DOHH2 (cell line): ENCODE measurements around the gene LSM2.
"Not testable (repeated sequence)": the region's sequence is repeated elsewhere in the genome, so short reads cannot be mapped to it uniquely, and the experiment has no call there.

Experiments used
- H3F3A ChIP-seq: fragments of 200-600 bp; sonication (generic), shearing (Covaris generic); 2 replicates; pipeline ENCODE4 v1.6.0; 2016; ENCODE audit warnings: antibody characterized with exemption, mild to moderate bottlenecking; ENCODE audit not compliant: control insufficient read depth, insufficient read depth
- H3K27ac ChIP-seq: fragments of 200-600 bp; sonication (generic); 2 replicates; pipeline ENCODE4 v1.5.1; 2014; ENCODE audit warnings: low read depth, mild to moderate bottlenecking, low read length, moderate library complexity
- H3K27me3 ChIP-seq: fragments of 200-600 bp; sonication (generic); 2 replicates; pipeline ENCODE4 v1.6.1; 2014; ENCODE audit warnings: mild to moderate bottlenecking, low read length, mixed read lengths; ENCODE audit not compliant: control insufficient read depth
- H3K36me3 ChIP-seq: fragments of 200-600 bp; sonication (generic); 2 replicates; pipeline ENCODE4 v1.6.1; 2014; ENCODE audit warnings: mild to moderate bottlenecking, low read length, moderate library complexity, mixed read lengths; ENCODE audit not compliant: control insufficient read depth
- H3K4me1 ChIP-seq: fragments of 200-600 bp; sonication (generic); 2 replicates; pipeline ENCODE4 v1.6.1; 2014; ENCODE audit warnings: mild to moderate bottlenecking, low read length, mixed read lengths; ENCODE audit not compliant: control insufficient read depth
- H3K4me2 ChIP-seq: fragments of 200-600 bp; sonication (generic); 2 replicates; pipeline ENCODE4 v1.6.0; 2014; ENCODE audit warnings: mild to moderate bottlenecking, low read length, moderate library complexity
- H3K4me3 ChIP-seq: fragments of 200-600 bp; sonication (generic); 2 replicates; pipeline ENCODE4 v1.5.1; 2014; ENCODE audit warnings: mild to moderate bottlenecking, low read length, mixed read lengths
- H3K79me2 ChIP-seq: fragments of 200-600 bp; sonication (generic); 2 replicates; pipeline ENCODE4 v1.6.1; 2014; ENCODE audit warnings: mild to moderate bottlenecking, low read length, mixed read lengths; ENCODE audit not compliant: control insufficient read depth
- H3K9me2 ChIP-seq: fragments of 200-600 bp; sonication (generic); replicated peaks from 2 replicates; pipeline ENCODE4 v1.6.1; 2014; ENCODE audit warnings: mild to moderate bottlenecking, low read length, mixed read lengths; ENCODE audit not compliant: control insufficient read depth
- H3K9me3 ChIP-seq: fragments of 200-600 bp; sonication (generic); 2 replicates; pipeline ENCODE4 v1.6.1; 2014; ENCODE audit warnings: antibody characterized with exemption, low read length, mixed read lengths; ENCODE audit not compliant: control insufficient read depth, insufficient read depth
- H4K20me1 ChIP-seq: fragments of 200-600 bp; sonication (generic); 2 replicates; pipeline ENCODE4 v1.6.0; 2014; ENCODE audit warnings: low read depth, mild to moderate bottlenecking, antibody characterized with exemption, low read length, moderate library complexity; ENCODE audit not compliant: control insufficient read depth, insufficient read depth
- CTCF ChIP-seq: fragments of 200-600 bp; sonication (generic); IDR thresholded peaks from one replicate; pipeline ENCODE4 v1.5.1; 2014; ENCODE audit warnings: antibody characterized with exemption, mild to moderate bottlenecking, low read depth, low read length; ENCODE audit not compliant: poor library complexity, severe bottlenecking
- EZH2phosphoT487 ChIP-seq: fragments of 200-600 bp; sonication (generic); IDR thresholded peaks from 2 replicates; pipeline ENCODE4 v1.6.1; 2017; ENCODE audit warnings: borderline replicate concordance, mild to moderate bottlenecking, antibody characterized with exemption, low read length, moderate library complexity, mixed read lengths

LSM2 gene

GRCh38 chr6:31842053-31842452 lies 35.3 kb upstream of the LSM2 start:
- H3K27ac ChIP-seq = no peak overlapping the region
- peaks cover 51% of the 10 kb centered on the region for H3K36me3 ChIP-seq
- no peak overlapping the region for H3K4me2 ChIP-seq
- H3K27me3 ChIP-seq = no peaks in the 10 kb centered on the region; the same call in 1 of the 2 replicates
- peaks cover 21% of the 10 kb centered on the region for H3K79me2 ChIP-seq
- no peak overlapping the region for H3K4me3 ChIP-seq
- TF ChIP-seq EZH2phosphoT487 (no peak), CTCF (no peak)
- peaks cover 19% of the 10 kb centered on the region for H3K4me1 ChIP-seq
- no peaks in the 10 kb centered on the region for H3K9me3 ChIP-seq
- H3K9me2 ChIP-seq = no peaks in the 10 kb centered on the region
- H3F3A ChIP-seq = peaks cover 78% of the 10 kb centered on the region
- peaks cover 19% of the 10 kb centered on the region for H4K20me1 ChIP-seq

GRCh38 chr6:31839779-31840126 lies 33.0 kb upstream of the LSM2 start:
- H3K9me3 ChIP-seq, H3K4me2 ChIP-seq, H3K27ac ChIP-seq, H3K9me2 ChIP-seq, H3K4me3 ChIP-seq, H3K27me3 ChIP-seq: not testable (repeated sequence)
- peaks cover 87% of the 10 kb centered on the region for H3F3A ChIP-seq
- H4K20me1 ChIP-seq = peaks cover 23% of the 10 kb centered on the region
- H3K4me1 ChIP-seq = peaks cover 24% of the 10 kb centered on the region
- H3K36me3 ChIP-seq = peaks cover 74% of the 10 kb centered on the region
- peaks cover 44% of the 10 kb centered on the region for H3K79me2 ChIP-seq

DNA sequence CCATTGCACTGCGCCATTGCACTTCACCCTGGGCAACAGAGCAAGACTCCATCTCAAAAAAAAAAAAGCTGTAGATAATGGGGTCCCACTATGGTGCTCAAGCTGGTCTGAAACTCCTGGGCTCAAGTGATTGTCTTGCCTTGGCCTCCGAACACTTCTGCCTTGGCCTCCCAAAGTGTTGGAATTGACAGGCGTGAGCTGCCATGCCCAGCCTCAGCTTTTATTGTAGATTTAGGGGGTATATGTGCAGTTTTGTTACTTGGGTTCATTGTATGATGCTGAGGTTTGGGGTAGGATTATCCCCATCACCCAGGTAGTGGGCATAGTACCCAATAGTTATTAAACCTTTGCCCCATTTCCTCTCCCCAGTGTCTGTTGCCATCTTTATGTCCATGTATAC lies 32.2 kb upstream of the LSM2 start:
- H3K36me3 ChIP-seq = peaks cover 77% of the 10 kb centered on the region
- H3F3A ChIP-seq = peaks cover 83% of the 10 kb centered on the region
- H3K9me2 ChIP-seq = no peaks in the 10 kb centered on the region
- peak overlapping the region; percentile 26 for H3K4me2 ChIP-seq
- H3K27ac ChIP-seq = no peak overlapping the region
- peaks cover 52% of the 10 kb centered on the region for H3K79me2 ChIP-seq
- no peaks in the 10 kb centered on the region; the same call in 1 of the 2 replicates for H3K27me3 ChIP-seq
- H4K20me1 ChIP-seq = peaks cover 23% of the 10 kb centered on the region
- TF ChIP-seq EZH2phosphoT487 (no peak), CTCF (no peak)
- no peak overlapping the region for H3K4me3 ChIP-seq
- H3K9me3 ChIP-seq = no peaks in the 10 kb centered on the region
- peaks cover 30% of the 10 kb centered on the region for H3K4me1 ChIP-seq

GRCh38 chr6:31838114-31838553 lies 31.4 kb upstream of the LSM2 start:
- peaks cover 23% of the 10 kb centered on the region for H4K20me1 ChIP-seq
- peak overlapping the region; percentile 87; the same call in 1 of the 2 replicates for H3K27ac ChIP-seq

More at GRCh38 chr6:31838114-31838553, 31.4 kb upstream of the LSM2 start:
- H3K9me2 ChIP-seq, H3K27me3 ChIP-seq, H3K9me3 ChIP-seq: not testable (repeated sequence)
- Histone ChIP-seq H3F3A (peaks cover 82% of the 10 kb centered on the region), H3K79me2 (peaks cover 58% of the 10 kb centered on the region), H3K4me1 (peaks cover 38% of the 10 kb centered on the region), H3K4me2 (peak overlapping the region; percentile 88), H3K36me3 (peaks cover 76% of the 10 kb centered on the region), H3K4me3 (peak overlapping the region; percentile 93)
